B cell (primary cell): ENCODE data around the gene PBX1. TPM values are rescaled to one million over a fixed set of nuclear protein-coding genes. Genes with fewer than 3 reads are reported as not detected.
"Not testable (repeated sequence)": the region's sequence is repeated elsewhere in the genome, so short reads cannot be mapped to it uniquely, and the experiment has no call there.

ENCODE experiments used
- ATAC-seq: fragments of 200-7000 bp; cut with Tn5 transposase; one replicate; pipeline ENCODE4 v1.10.0; 2021; ENCODE audit warnings: low read depth, mild to moderate bottlenecking, moderate number of reproducible peaks, moderate library complexity
- CTCF ChIA-PET: fragments of 350-600 bp; sonication (Branson Sonifier 250); formaldehyde crosslinking; loops from one replicate; lab custom pipeline; 2021; ENCODE audit warnings: antibody characterized with exemption, inconsistent platforms; lab: Charles Lee
- POLR2A ChIA-PET: fragments of 350-600 bp; sonication (Branson Sonifier 250); formaldehyde crosslinking; loops from one replicate; lab custom pipeline; 2021; ENCODE audit warnings: antibody characterized with exemption; lab: Charles Lee
- DNase-seq: peaks from one replicate; pipeline ENCODE4 v3.0.0; 2013
- H2AFZ ChIP-seq: 2 replicates; pipeline ENCODE4 v1.6.1; 2012; ENCODE audit warnings: mild to moderate bottlenecking, low read depth, low read length; ENCODE audit not compliant: insufficient read depth, poor library complexity, severe bottlenecking
- H3K27ac ChIP-seq, 2 donors: 1 replicate in 1 of 2; 2 replicates in 1 of 2; pipeline ENCODE4 v1.5.1; 2012 to 2013; ENCODE audit warnings: low read length in 2 of 2, mild to moderate bottlenecking in 2 of 2, moderate library complexity in 1 of 2
- H3K27me3 ChIP-seq, 4 experiments: fragments of 200-600 bp in 1 of 4; sonication (generic) in 1 of 4; replicated peaks in 1 of 4; 1 replicate in 2 of 4; 2 replicates in 2 of 4; pipeline versions ENCODE4 v1.6.1 to v1.7.0; 2013 to 2016; ENCODE audit warnings: low read length in 3 of 4, mild to moderate bottlenecking in 2 of 4, mixed read lengths in 1 of 4, moderate library complexity in 1 of 4; ENCODE audit not compliant: insufficient read depth in 4 of 4, control insufficient read depth in 3 of 4; ENCODE audit errors: control extremely low read depth in 1 of 4
- H3K36me3 ChIP-seq, 2 experiments: replicated peaks in 1 of 2; 1 replicate in 1 of 2; 2 replicates in 1 of 2; pipeline versions ENCODE4 v1.6.1 to v1.7.1; 2013; ENCODE audit warnings: low read length in 1 of 2; ENCODE audit not compliant: insufficient read depth in 2 of 2, control insufficient read depth in 1 of 2; ENCODE audit errors: control extremely low read depth in 1 of 2, extremely low read depth in 1 of 2
- H3K4me1 ChIP-seq, 2 donors: fragments of 200-600 bp in 1 of 2; sonication (generic) in 1 of 2; 1 replicate in 1 of 2; 2 replicates in 1 of 2; pipeline versions ENCODE4 v1.5.1 to v1.6.1; 2013 to 2017; ENCODE audit warnings: low read length in 2 of 2; ENCODE audit not compliant: control insufficient read depth in 2 of 2, insufficient read depth in 2 of 2
- H3K4me2 ChIP-seq: replicated peaks from 2 replicates; pipeline ENCODE3; 2012; ENCODE audit warnings: mild to moderate bottlenecking, low read depth, low read length; ENCODE audit not compliant: poor library complexity, severe bottlenecking
- H3K4me3 ChIP-seq, 5 experiments: fragments of 200-600 bp in 1 of 5; sonication (generic) in 1 of 5; 1 replicate in 3 of 5; 2 replicates in 2 of 5; pipeline versions ENCODE4 v1.5.1 to v1.7.0; 2011 to 2016; ENCODE audit warnings: low read length in 4 of 5, mild to moderate bottlenecking in 4 of 5, low read depth in 2 of 5, control low read depth in 1 of 5, moderate library complexity in 1 of 5; ENCODE audit not compliant: insufficient read depth in 1 of 5; ENCODE audit errors: control extremely low read depth in 1 of 5, extremely low read depth in 1 of 5
- H3K79me2 ChIP-seq: fragments of 200-600 bp; sonication (generic); one replicate; pipeline ENCODE4 v1.6.0; 2016; ENCODE audit warnings: low read length; ENCODE audit not compliant: control insufficient read depth, insufficient read depth
- H3K9ac ChIP-seq: fragments of 200-600 bp; sonication (generic); 2 replicates; pipeline ENCODE4 v1.6.1; 2017; ENCODE audit warnings: mild to moderate bottlenecking, low read length, moderate library complexity
- H3K9me3 ChIP-seq, 3 donors: one replicate each; pipeline versions ENCODE4 v1.6.1 to v1.7.1; 2013; ENCODE audit warnings: low read length in 2 of 3; ENCODE audit not compliant: control insufficient read depth in 2 of 3, insufficient read depth in 1 of 3; ENCODE audit errors: control extremely low read depth in 1 of 3
- H4K20me1 ChIP-seq: 2 replicates; pipeline ENCODE4 v1.6.0; 2012; ENCODE audit warnings: mild to moderate bottlenecking, low read length; ENCODE audit not compliant: insufficient read depth, control insufficient read depth, poor library complexity, severe bottlenecking
- H3K27ac Mint-ChIP-seq: one replicate; pipeline ENCODE4 v1.8.0; 2021; ENCODE audit warnings: mixed read lengths
- H3K27me3 Mint-ChIP-seq: one replicate; pipeline ENCODE4 v1.8.0; 2021; ENCODE audit warnings: mixed read lengths
- H3K4me1 Mint-ChIP-seq: one replicate; pipeline ENCODE4 v1.8.0; 2021; ENCODE audit warnings: mixed read lengths
- H3K4me3 Mint-ChIP-seq: one replicate; pipeline ENCODE4 v1.8.0; 2021; ENCODE audit warnings: mixed read lengths
- H3K9me3 Mint-ChIP-seq: one replicate; pipeline ENCODE4 v1.8.0; 2022; ENCODE audit warnings: mixed read lengths; ENCODE audit not compliant: insufficient read depth
- EZH2 ChIP-seq: IDR thresholded peaks from 2 replicates; pipeline ENCODE4 v1.6.1; 2012; ENCODE audit warnings: borderline replicate concordance, low read depth, mild to moderate bottlenecking, moderate library complexity, low read length; ENCODE audit not compliant: insufficient read depth, poor library complexity, severe bottlenecking
- WGBS: methylation state at CpG from one replicate; pipeline ENCODE4 v1.1.5; 2013; ENCODE audit warnings: missing lambda C conversion rate; ENCODE audit not compliant: insufficient coverage; 5-methylcytosine and 5-hydroxymethylcytosine counted together
- intact Hi-C: fragments of 100-400 bp; cut with micrococcal nuclease; formaldehyde crosslinking; loops from one replicate; pipeline ENCODE4 v1.10.0; 2022
- polyA plus RNA-seq: library from polyadenylated mRNA; depleted of rRNA; stranded (reverse); fragments of >200 nt; gene quantifications from 2 replicates; pipeline ENCODE4 v1.2.3, GENCODE V29; 2012
- total RNA-seq, 2 donors: library from RNA; stranded (reverse); fragments of 120-200 nt in 1 of 2; gene quantifications; 1 replicate in 1 of 2; 2 replicates in 1 of 2; pipeline versions ENCODE4 v1.2.3 to v1.2.4, GENCODE V29; 2013 to 2022
- TF ChIP-seq, protein P1 (sequence below): fragments of 200-600 bp; IDR thresholded peaks from one replicate; pipeline ENCODE4 v1.8.0; 2022; ENCODE audit warnings: antibody characterized with exemption, mild to moderate bottlenecking

PBX1 gene
- total and polyA plus RNA-seq, 2 donors (not counting 1 experiment from before 2014, with no cell fraction given), result 0.32 TPM; not detected in 1

GRCh38 chr1:164651351-164651951 is 92.5 kb downstream of the PBX1 start:
- H3K27ac Mint-ChIP-seq, result no peak overlapping the region
- Histone ChIP-seq H2AFZ (no peak overlapping the region), H4K20me1 (no peaks in the 10 kb centered on the region), H3K4me2 (no peak overlapping the region), H3K27me3 (peaks cover 0 to 2% (median 0%) of the 10 kb centered on the region in 4 experiments), H3K9me3 (peaks cover 0 to 7% (median 0%) of the 10 kb centered on the region in 3 donors), H3K9ac (no peak overlapping the region), H3K79me2 (no peaks in the 10 kb centered on the region), H3K27ac (no peak overlapping the region), H3K36me3 (no peaks in the 10 kb centered on the region), H3K4me1 (no peaks in the 10 kb centered on the region), H3K4me3 (no peak overlapping the region)
- intact Hi-C loops, result no loop called here
- no peaks in the 10 kb centered on the region for H3K9me3 Mint-ChIP-seq
- H3K27me3 Mint-ChIP-seq, result peaks cover 18% of the 10 kb centered on the region
- ChIA-PET CTCF (no interaction called here), POLR2A (no interaction called here)
- no peak for ATAC-seq
- 13% methylated on average over 8 of the region's 13 CpGs for WGBS
- H3K4me1 Mint-ChIP-seq, result peaks cover 7% of the 10 kb centered on the region
- DNase-seq, result no peak
- TF ChIP-seq, protein P1, sequence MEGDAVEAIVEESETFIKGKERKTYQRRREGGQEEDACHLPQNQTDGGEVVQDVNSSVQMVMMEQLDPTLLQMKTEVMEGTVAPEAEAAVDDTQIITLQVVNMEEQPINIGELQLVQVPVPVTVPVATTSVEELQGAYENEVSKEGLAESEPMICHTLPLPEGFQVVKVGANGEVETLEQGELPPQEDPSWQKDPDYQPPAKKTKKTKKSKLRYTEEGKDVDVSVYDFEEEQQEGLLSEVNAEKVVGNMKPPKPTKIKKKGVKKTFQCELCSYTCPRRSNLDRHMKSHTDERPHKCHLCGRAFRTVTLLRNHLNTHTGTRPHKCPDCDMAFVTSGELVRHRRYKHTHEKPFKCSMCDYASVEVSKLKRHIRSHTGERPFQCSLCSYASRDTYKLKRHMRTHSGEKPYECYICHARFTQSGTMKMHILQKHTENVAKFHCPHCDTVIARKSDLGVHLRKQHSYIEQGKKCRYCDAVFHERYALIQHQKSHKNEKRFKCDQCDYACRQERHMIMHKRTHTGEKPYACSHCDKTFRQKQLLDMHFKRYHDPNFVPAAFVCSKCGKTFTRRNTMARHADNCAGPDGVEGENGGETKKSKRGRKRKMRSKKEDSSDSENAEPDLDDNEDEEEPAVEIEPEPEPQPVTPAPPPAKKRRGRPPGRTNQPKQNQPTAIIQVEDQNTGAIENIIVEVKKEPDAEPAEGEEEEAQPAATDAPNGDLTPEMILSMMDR, result no peak
- no peak for TF ChIP-seq EZH2
- no peak overlapping the region for H3K4me3 Mint-ChIP-seq

GRCh38 chr1:164652969-164653368 is 94.0 kb downstream of the PBX1 start:
- POLR2A ChIA-PET, result interaction anchor here (0.7 kb wide), 1 partner anchor 74 kb away, joined by 4 read pairs; no protein-coding TSS in a partner anchor
- H3K4me3 ChIP-seq, H3K27ac Mint-ChIP-seq, H3K27me3 ChIP-seq, ATAC-seq, CTCF ChIA-PET, H4K20me1 ChIP-seq, H3K4me1 ChIP-seq, H3K4me3 Mint-ChIP-seq, H3K36me3 ChIP-seq, H3K4me2 ChIP-seq, H3K4me1 Mint-ChIP-seq, intact Hi-C loops, H3K9me3 Mint-ChIP-seq, H2AFZ ChIP-seq, H3K9ac ChIP-seq, DNase-seq, H3K79me2 ChIP-seq, H3K9me3 ChIP-seq, H3K27ac ChIP-seq: not testable (repeated sequence)
- H3K27me3 Mint-ChIP-seq, result peaks cover 18% of the 10 kb centered on the region
- whole genome bisulfite sequencing, result 60% methylated on average over 1 of the region's 6 CpGs
